GM18511 (cell line): Measurements from ENCODE around the gene RAP2A.

Source experiments
- ATAC-seq: cut with Tn5 transposase; IDR thresholded peaks from one replicate; pipeline ENCODE4 v1.9.1; 2021; ENCODE audit warnings: mild to moderate bottlenecking, moderate library complexity; ENCODE audit not compliant: unreplicated experiment

The RAP2A gene

DNA sequence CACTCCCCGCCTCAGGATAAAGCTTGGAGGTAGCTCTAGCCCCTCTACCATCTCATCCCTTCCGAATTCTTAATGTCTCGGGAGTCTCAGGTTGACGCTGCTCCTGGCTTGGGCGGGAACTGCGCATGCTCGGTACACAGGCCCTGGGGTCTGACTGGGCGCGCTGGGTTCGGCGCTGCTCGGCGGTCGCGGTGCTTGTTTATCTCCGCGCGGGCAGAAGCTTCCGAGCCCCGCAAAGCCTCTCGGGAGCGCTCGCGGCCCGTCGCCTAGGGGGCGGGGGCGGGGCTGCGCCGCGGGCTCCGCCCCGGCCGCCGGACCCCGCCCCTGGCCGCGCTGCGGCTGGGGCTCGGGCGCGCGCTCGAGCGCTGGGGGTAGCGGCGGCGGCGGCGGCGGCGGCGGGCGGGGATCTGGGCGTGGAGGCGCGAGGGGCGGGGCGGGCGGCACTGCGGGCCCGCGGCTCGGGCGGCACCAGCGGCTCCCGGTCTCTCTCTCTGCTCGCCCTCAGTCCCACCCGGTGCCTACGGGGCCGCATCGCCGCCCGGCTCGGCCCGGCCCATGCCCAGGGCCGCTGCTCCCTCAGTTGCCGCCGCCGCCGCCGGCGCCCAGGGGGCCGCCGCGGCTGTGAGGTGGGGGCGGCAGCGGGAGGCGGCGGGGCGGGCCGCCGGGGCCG lies at the start of gene RAP2A:
RAP2A (plus strand) TSS at position 443 of the 670 bp plus-strand sequence. CDS start 302 bp downstream, outside the sequence.
- peak; percentile 54 for ATAC-seq

DNA sequence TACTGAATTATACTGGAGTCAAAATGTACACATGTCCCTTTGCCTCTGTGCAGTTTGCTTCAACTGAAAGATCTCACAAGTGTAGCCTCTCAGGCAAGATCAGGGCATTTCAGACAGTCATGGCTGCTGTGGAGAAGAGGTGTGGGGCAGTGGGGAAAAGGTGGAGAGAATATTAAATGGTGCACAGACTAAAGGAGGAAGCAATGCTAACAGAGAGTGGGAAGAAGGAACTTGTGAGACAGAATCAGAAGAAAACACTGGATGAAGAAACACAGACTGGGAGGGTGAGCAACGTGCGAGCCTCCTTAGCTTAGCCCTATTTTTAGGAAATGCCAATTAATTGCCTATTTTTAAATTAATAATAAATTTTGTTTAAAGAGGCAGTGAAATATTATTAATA lies 49.6 kb upstream of the RAP2A start:
- no peak for ATAC-seq

DNA sequence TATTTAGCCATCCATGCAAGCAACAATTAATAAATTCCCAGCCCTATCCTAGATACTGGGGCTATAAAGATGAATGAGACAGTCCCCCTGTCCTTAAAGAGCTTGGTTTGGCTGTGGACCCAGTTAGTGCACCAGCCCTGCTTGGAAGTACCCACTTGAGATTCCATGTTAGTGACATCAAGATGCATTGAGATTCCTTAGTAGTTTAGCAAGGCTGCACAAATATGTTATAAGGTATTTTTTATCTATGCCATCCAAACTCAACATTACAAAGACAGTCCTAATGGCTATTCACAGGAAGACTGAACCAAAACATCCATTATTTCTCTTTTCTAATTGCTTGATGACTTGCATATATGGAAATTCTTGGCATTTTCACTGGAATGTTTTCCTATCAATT lies 48.8 kb upstream of the RAP2A start:
- no peak for ATAC-seq

DNA sequence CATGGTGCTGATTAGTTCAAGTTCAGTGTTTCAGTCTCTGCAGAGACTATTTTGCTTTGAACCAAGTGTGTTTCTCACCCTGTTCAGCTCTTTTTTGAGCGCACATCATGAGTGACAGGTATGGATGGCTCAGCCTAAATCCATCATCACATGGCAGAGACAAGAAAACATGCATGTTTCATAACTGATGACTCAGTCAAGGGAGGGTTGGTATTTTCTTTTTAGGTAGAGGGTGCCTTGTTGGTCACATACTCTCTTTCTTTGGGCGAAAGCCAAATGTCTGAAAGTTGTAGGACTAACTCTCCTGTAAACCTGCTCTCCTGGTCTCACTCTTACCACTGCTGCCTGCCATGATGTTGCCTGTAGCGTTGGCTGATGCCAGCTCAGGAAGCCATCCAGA lies 48.1 kb upstream of the RAP2A start:
- ATAC-seq = no peak

DNA sequence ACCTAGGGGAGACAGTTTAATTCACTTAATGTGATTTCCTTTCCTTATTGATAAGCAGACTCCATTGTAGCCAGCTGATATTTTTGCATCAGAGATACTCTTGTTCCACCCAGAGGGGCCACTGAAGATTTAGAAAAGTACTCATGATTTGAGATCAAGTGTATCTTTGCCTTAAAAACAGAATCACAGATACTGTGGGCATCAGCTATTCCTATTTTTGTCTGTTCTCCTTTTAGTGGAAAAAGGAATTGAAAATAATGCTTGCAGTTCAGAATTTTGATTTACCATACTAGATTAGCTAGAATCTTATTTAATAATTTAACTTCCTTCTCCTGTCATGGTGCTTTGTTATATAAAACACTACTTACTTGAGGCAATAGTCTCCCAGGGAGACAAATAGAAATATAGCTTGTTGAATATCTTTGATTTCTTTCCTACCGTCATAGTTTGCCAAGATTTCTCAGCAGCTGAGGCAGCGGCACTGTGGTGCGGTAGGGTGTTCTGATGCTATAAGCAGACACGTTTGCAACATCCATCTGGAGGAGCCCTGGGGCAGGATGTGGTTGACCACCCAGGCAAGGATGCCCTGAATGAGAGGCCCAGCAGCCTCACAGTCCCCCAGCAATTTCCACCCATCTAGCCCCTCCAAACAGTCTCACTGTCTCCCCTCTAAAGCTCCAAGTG lies 47.0 kb upstream of the RAP2A start:
- ATAC-seq = no peak

DNA sequence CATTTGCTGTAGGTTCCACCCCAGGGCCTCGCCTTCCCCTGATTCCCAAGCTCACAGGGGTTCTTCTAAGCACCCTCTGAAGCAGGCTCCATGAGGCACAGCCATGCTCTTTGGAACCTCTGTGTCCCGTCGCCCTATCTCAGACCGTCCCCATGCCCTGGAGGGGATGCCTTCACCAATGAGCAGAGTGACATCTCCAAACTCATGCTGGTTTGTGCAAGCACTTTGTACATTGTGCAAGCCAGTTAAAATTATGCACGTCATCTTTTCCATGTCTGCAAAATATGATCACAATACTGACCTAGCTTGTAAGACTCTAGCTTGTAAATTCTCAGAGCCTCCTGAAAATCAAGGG lies 46.5 kb upstream of the RAP2A start:
- ATAC-seq = no peak

DNA sequence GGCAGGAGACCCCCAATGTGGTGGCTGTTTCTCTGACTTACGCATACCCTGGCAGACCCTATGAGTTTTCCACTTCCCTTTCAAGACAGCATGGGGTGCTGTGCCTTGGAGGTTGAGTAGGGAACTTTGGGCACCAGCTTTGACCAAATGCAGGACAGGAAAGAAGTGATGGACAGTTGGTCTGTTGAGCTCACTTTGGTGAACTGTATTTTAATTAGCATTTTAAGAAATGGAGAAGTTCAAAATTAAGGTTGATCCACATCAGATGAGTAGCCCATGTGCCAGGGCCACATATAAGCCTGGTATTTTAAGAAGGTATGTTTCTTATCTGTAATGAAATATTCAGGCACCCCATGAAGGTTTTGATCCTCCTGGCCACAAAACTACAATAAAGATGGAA lies 46.1 kb upstream of the RAP2A start:
- ATAC-seq = no peak

DNA sequence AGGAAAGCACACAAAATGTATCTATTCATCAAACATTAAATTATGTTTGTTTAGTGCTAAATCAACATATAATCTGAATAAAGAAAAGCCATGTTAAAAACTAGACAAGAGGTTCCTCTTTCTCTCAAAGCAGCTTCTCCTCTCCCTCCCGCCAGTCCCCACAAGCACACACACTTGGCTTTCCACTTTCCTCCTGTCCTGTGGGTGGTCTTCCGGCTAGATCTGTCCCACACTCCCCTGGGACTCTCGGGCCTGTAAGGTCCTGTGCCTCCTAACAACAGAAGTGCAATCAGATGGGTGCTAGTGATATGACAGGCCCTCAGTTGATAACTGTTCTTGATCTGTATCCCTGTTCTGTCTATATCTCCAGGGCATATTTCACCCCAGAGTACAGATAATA lies 45.6 kb upstream of the RAP2A start:
- no peak for ATAC-seq

DNA sequence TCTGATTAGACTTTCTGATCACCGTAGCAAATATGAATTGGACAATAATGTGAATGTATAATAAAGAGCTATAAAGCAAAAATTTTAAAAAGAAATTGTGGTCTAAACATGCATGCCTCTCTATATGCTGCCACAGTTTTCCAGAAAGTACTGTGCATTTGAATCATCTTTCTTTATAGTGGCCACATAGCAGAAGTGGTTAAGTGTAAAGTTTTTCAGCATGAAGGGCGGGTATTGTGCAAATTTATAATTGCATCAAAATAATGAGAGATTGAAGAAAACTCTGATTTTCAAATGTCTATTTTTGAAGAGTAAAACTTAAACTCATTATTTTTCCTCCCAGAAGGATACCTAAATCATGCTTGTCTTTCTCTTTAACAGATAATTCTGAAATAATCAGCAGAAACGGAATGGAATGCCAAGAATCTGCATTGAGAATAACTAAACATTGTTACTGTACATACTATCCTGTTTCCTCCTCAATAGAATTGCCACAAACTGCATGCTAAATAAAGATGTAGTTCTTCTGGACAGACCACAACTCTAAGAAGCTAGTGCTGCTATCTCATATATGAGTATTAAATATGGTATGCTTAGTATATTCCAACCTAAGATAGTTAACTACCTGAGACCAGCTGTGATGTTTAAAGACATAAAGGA lies 42.9 kb upstream of the RAP2A start:
- ATAC-seq = no peak

DNA sequence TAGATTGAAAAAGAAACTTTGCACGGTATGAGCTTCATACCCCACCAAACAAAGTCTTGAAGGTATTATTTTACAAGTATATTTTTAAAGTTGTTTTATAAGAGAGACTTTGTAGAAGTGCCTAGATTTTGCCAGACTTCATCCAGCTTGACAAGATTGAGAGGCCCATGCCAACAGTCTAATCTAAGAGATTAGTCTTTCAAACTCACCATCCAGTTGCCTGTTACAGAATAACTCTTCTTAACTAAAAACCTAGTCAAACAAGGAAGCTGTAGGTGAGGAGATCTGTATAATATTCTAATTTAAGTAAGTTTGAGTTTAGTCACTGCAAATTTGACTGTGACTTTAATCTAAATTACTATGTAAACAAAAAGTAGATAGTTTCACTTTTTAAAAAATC lies 41.9 kb upstream of the RAP2A start:
- ATAC-seq = no peak

DNA sequence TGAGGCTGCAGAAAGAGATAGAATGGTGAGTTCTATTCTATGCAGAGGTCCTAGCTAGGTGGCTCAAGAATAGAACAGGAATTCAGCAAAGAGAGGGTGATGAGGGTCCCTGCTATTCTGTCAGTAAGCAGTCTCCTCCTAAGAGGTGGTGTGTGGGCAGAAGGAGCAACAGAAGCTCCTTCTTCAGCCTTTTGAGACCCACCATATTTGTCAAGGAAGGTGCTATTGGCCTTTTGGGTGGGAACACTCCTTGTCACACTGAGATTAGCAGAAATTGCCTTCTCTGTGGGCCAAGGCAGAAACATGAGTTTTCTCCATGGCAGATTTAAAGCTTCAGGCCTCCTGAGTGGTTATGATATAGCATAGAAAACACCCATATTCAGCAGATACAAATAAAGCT lies 39.4 kb upstream of the RAP2A start:
- ATAC-seq = no peak

DNA sequence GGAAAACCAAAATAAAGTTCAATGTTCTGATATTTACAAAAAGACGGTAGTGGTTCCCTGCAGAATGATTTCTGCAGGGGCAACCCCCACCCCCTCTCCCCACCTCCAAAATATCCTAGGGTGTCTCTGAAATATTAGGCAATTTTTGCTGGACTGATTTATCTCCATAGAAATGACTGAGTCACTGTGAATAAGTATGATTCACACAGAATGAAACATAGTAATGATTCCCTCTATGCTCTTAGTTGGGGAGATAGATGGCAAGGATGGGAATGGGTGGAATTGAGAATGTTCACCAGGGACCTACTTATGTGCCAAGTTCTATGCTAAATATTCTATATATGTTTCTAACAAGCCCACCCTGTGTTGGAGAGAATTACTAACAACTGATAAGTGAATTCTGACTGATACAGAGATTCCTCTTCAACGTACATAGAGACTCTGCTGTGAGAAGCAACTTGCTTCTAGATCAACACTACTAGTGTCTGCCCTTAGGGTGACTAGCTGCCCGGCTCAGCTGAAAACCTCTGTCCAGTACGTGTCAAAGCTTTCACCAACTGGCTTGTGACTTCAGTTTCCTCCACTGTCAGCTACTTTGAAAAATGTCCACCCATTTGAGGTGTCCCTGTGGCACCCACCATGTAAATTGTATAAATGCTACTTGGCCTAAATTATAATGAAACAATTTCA lies 38.4 kb upstream of the RAP2A start:
- no peak for ATAC-seq

DNA sequence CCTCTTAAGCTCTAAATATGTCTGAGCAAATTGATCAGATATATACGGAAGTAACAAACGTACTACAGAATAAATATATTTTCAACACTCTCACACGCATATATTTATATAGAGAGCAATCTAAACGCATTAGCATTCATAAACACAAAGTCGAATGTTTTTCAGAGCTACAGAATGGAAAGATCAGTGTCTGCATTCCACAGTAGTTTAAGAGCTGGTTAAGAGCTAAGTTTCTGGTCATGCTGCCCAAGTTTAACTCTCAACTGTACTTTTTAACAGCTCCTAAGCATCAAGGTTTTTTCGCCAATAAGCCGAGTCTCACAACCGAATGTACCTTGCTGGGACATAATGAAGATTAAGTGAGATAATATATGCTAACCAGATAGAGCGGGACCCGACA lies 36.7 kb upstream of the RAP2A start:
- ATAC-seq = no peak

DNA sequence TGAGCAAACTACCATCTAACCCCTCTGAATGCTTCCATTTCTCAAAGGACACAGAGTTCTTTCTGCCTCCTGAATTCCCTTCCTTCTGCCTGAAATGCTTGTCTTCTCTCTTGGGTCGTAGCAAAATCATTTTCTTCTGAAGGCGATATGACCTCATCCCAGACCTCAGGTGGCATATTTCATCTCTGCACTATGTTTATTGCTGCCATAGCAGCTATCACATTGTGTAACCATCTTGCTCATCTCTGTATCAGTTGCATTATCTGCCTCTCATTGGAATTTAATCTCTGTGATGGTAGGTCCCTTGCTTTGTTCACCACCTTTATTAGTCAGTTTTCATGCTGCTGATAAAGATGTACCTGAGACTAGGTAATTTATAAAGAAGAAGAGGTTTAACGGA lies 32.5 kb upstream of the RAP2A start:
- no peak for ATAC-seq

DNA sequence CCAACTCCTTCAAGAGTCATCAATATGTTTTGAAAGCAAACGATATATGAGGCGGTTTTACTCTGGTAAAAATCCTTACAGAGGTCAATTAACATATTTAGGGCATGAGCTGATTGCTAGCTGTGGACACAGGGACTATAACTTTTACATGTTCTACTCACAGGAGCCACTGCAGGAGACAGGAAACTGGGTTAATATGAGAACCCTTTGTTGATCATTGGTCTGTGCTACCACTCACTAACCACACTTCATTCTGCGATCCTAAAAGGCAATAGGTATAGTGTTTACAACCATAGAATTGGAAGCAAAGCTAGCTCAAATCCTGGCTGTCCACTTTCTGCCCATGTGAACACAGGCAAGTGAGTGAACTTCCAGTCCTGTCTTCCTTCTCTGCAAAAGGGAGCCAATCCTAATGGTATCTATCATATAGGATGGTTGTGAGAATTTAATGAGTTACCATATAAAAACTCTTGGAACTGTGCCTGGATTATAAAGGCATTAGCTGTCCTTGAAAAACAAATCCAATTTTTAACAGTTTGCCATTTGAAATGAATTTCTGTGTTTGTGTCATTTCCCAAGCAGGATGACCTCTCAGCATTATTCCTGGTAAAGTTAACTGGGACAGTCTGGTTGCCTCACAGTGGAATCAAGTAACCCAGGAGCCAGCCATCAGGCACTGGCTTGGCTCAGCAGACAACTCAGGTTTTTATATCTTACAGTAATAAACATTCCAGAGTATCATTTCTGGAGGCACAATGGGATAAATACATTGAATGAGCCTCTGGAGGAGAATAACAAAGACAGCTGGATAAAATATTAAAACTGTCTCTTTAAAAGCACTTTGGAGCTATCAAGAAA lies 29.8 kb upstream of the RAP2A start:
- peak; percentile 54 for ATAC-seq

DNA sequence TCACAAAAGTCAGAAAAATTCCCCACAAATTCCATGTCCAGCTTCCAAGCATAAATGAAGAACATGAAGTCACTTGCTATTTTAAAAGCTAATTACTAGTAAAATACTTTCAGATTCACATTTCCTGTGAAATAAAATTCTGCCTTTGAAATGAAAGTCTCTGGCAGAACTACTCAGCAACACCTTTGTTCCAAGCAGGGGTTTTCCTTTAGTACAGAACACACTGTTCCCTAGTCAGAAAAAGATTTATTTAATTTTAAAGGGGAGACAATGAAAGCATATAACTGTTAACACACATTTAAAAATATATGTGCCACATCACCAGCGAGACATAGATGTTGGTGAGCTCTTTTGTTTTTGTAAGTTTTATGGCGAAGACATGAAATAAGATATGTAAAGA lies 26.4 kb upstream of the RAP2A start:
- ATAC-seq = no peak

DNA sequence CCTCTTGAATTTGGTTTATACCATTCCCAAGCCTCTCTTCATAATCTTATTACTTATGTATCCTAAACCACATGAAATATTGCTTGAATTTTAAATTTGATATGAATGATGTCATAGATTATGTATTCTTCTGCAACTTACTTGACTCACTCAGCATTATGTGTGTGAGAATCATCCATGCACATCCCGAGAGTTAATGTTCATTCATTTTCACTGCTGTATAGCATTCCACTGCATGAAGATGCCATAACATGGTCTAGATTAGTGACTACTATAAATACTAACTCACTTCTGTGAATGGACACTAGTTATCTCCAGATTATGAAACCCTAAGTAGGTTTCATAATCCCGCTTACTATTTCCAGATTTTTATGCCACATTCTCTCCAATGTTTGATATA lies 25.0 kb upstream of the RAP2A start:
- ATAC-seq = no peak

DNA sequence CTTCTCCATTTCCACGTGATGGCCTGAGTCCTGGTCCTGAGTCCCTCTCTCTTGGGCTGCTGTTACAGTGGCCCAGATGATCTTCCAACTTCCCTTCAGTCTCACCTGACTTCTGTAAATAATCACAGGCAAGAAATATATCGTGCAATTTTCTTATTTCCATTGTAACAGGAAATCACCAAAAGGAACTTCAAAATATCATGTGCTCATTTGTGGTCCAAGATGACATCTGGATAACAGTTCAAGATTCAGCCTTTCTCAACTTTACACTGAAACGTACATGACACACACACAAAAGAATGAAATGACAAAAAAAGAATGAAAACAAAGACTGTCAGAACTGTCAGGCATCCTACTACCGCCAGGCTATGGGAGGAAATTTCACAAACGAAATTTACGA lies 22.0 kb upstream of the RAP2A start:
- no peak for ATAC-seq

DNA sequence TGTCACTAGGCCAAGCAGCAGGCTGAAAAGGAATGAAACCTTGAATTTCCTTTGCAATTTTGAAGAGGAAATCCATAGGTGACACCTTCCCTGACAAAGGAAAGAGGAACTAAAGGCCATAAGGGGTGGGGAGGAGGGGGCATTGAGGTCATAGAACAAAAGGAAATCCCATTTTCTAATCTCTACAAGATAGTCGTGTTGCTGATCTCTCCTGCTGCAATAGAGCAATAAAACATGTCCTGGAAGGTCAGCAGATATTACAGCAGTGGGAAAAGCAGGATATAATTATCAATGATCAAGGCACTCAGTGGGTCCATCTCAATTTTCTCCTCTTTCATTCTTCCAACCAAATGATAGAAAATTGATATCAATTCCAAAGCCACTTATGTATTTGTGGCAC lies 20.3 kb upstream of the RAP2A start:
- ATAC-seq = no peak

DNA sequence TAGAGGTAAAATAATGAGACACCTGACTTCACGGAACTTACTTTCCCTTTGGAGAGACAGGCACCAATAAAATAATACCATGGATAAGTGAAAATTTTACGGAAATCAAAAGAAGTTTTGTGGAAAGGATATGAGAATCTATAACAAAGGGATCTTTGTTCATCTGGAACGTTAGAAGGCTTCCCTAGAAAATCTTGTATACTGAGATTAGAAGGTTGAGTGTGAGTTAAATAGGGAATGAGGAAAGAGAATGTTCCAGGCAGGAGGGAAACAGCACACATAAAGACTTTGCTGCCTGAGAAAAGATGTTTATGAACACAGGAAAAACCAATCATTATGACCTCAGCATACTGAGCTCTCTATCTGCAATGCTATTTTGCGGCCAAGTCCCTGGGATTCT lies 19.6 kb upstream of the RAP2A start:
- ATAC-seq = no peak

DNA sequence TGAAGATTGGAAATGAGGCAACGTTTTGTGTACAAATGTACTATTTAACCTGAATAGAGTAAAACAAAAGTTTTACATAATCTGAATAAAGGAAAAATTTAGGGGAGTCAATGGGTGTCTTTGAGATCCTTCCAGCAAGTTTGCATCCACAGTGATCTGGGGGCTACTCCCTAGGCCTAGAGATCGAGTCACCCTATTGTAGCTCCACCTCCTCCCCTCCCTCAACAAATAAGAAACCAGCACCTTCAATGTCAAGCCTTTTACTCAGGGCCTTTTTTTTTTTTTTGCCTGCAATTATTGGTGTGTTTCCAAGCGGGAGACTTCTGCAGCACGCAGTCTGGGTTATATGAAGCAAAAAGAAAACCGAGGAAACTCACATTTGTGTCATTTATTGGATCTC lies 16.3 kb upstream of the RAP2A start:
- no peak for ATAC-seq
